ENCODE measurements around the gene PLEKHG4B.
"Not testable (repeated sequence)": the region's sequence is repeated elsewhere in the genome, so short reads cannot be mapped to it uniquely, and the experiment has no call there.

Gene PLEKHG4B

DNA sequence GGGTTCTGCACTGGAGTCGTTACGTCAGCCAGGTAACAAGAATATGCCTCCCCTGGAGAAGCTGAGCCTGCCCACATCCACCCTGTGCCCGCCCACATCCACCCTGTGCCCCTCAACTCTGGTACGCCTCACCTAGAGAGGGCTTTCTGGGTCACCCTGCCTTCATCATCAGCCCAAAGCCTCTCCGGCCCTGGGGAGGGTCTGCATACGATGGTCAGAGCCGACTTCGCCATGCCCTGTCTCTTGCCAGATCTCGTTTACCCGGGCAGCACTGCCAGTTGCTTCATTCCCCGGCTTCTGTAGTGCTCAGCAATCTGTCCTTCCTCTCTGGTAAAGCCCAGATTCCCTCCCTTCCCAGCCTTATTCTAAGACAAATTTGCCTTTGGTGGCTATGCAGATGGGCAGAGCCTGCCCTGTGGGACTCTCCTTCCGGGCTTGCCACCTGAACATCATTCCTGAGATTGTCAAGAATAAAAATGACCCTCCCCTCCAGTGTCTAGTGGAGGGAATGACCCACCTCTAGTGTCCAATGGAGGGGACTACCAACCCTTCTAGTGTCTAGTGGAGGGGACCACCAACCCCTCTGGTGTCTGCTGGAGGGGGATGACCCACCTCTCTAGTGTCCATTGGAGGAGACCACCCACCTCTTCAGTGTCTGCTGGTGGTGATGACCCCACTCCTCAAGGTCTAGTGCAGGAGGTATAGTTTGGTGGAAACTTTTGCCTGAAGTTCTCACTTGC is 3.4 kb downstream of the PLEKHG4B start:
- H3K4me1 Mint-ChIP-seq, result no peaks in the 10 kb centered on the region
- H3K36me3 Mint-ChIP-seq, result peaks cover 2% of the 10 kb centered on the region
- no peak overlapping the region for H3K27ac Mint-ChIP-seq
- peaks cover 28% of the 10 kb centered on the region for H3K27me3 Mint-ChIP-seq
- DNase-seq (ENCODE audit: low spot score in 2 of 2) (no peak), ATAC-seq (ENCODE audit: low read depth) (no peak)
- no peaks in the 10 kb centered on the region for H3K9me3 Mint-ChIP-seq
- H3K4me3 Mint-ChIP-seq, result no peak overlapping the region

DNA sequence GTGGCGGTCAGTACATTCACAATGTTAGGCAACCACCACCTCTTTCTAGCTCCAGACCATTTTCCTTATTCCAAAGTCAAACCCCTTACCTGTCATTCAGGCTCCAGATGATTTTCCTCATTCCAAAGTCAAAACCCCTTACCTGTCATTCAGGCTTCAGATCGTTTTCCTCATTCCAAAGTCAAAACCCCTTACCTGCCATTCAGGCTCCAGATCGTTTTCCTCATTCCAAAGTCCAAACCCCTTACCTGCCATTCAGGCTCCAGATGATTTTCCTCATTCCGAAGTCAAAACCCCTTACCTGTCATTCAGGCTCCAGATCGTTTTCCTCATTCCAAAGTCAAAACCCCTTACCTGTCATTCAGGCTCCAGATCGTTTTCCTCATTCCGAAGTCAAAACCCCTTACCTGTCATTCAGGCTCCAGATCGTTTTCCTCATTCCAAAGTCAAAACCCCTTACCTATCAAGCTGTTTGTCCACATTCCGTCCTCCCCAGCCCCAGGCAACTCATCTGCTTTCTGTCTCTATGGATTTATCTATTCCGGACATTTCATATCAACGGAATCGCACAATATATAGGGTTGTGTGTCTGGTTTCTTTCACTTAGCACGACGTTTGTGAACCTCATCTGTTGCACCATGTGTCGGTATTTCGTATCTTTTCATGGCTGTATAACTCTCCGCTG is 5.2 kb downstream of the PLEKHG4B start:
- H3K27me3 Mint-ChIP-seq, result peaks cover 16% of the 10 kb centered on the region

DNA sequence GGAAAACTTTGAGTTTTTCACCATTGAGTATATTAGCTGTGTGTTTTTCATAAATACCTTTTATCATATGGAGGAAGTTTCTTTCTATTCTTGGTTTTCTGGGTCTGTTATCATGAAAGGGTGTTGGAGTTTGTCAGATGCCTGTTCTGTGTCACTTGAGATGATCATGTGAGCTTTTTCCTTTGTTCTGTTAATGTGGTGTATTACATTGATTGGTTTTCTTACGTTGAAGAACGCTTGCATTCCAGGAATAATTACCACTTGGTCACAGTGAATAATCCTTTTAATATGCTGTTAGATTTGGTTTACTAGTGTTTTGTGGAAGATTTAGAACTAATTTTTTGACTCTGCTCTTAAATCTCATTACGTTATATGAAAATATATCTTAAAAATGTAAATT is 7.8 kb downstream of the PLEKHG4B start:
- no peak overlapping the region for H3K4me3 Mint-ChIP-seq
- H3K36me3 Mint-ChIP-seq, result no peaks in the 10 kb centered on the region
- H3K27ac Mint-ChIP-seq, result no peak overlapping the region
- H3K27me3 Mint-ChIP-seq, result peaks cover 18% of the 10 kb centered on the region
- no peak for DNase-seq (ENCODE audit: low spot score in 2 of 2)
- ATAC-seq (ENCODE audit: low read depth), result no peak
- no peaks in the 10 kb centered on the region for H3K4me1 Mint-ChIP-seq
- H3K9me3 Mint-ChIP-seq, result no peaks in the 10 kb centered on the region

More for the DNA sequence above, 5.2 kb downstream of the PLEKHG4B start:
- Mint-ChIP-seq H3K27ac (no peak overlapping the region), H3K4me1 (no peaks in the 10 kb centered on the region), H3K36me3 (no peaks in the 10 kb centered on the region), H3K4me3 (no peak overlapping the region), H3K9me3 (no peaks in the 10 kb centered on the region)
- DNase-seq (ENCODE audit: low spot score in 2 of 2), result no peak
- no peak for ATAC-seq (ENCODE audit: low read depth)

DNA sequence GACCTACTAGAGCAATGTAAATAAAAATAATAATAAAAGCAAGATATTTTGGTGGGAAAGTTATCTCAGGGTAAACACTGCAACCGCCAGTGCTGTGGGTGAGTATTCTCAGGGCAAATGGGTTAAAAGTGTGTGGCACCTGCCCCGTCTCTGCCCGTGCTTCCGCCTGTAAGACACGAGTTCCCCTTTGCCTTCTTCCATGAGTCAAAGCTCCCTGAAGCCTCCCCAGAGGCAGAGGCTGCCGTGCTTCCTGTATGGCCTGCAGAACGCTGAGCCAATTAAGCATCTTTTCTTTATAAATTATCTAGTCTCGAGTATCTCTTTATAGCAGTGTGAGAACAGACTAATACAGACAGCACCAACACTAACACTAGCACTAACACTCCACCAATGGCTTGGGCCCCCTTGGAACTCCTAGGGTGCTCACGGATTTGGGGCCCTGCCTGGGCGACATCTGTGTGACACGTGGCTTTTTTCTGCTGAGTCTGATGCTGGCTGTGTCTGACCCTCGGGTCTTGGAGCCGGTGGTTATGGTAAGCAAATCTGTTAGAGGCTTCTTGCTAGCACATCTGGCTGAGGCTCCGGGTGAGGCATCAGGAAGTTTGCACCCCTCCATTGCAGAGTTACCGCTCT is 10.6 kb downstream of the PLEKHG4B start:
- H3K4me1 Mint-ChIP-seq, result no peaks in the 10 kb centered on the region
- DNase-seq (ENCODE audit: low spot score in 2 of 2), result no peak

DNA sequence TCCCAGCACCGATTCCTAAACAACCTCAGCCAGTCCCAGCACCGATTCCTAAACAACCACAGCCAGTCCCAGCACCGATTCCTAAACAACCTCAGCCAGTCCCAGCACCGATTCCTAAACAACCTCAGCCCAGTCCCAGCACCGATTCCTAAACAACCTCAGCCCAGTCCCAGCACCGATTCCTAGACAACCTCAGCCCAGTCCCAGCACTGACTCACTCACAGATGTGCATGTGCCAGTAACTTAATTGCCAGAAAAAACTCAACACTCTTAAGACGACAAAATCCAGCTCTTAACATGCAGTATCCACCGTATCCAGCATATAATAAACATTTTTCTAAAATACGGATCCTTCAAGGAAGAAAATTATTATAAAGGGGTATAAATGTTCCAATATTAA is 12.1 kb downstream of the PLEKHG4B start:
- not testable (repeated sequence) for DNase-seq (ENCODE audit: low spot score in 2 of 2); H3K27ac Mint-ChIP-seq

More for the DNA sequence above, 10.6 kb downstream of the PLEKHG4B start:
- ATAC-seq (ENCODE audit: low read depth), result no peak
- H3K27ac Mint-ChIP-seq, result no peak overlapping the region
- H3K36me3 Mint-ChIP-seq, result no peaks in the 10 kb centered on the region
- peaks cover 17% of the 10 kb centered on the region for H3K27me3 Mint-ChIP-seq
- H3K4me3 Mint-ChIP-seq, result no peak overlapping the region
- no peaks in the 10 kb centered on the region for H3K9me3 Mint-ChIP-seq

DNA sequence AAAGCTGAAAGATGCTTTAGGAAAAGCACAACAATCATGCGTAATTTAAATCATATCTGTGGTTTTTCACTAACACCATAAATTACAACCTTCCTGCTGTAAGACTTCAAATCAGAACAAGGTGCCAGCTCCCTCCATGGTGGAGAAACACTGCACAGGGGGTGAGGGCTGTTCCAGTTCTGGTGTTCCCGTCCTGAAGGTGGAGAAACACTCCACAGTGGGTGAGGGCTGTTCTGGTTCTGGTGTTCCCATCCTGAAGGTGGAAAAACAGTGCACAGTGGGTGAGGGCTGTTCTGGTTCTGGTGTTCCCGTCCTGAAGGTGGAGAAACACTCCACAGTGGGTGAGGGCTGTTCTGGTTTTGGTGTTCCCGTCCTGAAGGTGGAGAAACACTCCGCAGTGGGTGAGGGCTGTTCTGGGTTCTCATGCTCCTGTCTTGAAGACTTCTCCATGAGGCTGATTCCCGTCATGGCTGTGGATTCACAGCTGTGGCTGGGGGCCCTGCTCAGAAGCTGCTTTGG is 12.9 kb downstream of the PLEKHG4B start:
- no peak for ATAC-seq (ENCODE audit: low read depth)
- Mint-ChIP-seq H3K27me3 (peaks cover 11% of the 10 kb centered on the region), H3K9me3 (no peaks in the 10 kb centered on the region), H3K27ac (no peak overlapping the region), H3K4me3 (no peak overlapping the region), H3K36me3 (no peaks in the 10 kb centered on the region), H3K4me1 (no peaks in the 10 kb centered on the region)
- DNase-seq (ENCODE audit: low spot score in 2 of 2), result no peak

More for the DNA sequence above, 12.1 kb downstream of the PLEKHG4B start:
- H3K36me3 Mint-ChIP-seq; H3K4me1 Mint-ChIP-seq; ATAC-seq (ENCODE audit: low read depth); H3K9me3 Mint-ChIP-seq; H3K4me3 Mint-ChIP-seq: not testable (repeated sequence)
- peaks cover 15% of the 10 kb centered on the region for H3K27me3 Mint-ChIP-seq

DNA sequence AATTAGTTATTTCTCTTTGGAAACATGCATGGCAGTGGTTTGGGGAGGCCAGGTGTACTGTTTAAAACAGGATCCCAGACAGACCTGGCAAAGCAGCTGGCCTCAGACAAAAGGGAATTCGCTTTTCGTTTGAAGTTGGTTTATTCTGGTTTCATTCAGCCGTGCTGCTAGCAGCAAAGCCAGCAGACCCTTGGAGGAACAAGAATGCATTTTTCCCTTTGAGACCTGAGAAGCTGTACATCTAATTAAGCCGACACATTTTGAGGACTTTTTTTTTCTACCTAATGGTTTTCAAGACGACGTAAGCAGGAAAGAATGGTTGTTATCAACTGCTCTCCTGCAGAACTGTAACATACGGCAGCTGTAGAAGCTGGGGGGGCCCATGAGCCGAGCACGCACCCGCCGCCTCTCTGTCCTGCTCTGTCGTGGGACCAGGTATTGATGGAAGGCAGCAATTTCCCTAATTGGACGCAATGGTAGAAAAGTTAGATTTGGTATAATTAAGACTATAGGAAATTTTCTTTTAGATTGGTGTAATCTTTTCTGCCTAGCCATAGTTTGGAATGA is 13.6 kb downstream of the PLEKHG4B start:
- Mint-ChIP-seq H3K9me3 (peaks cover 4% of the 10 kb centered on the region), H3K4me1 (no peaks in the 10 kb centered on the region), H3K27ac (no peak overlapping the region), H3K36me3 (no peaks in the 10 kb centered on the region), H3K27me3 (peaks cover 15% of the 10 kb centered on the region), H3K4me3 (no peak overlapping the region)
- no peak for DNase-seq (ENCODE audit: low spot score in 2 of 2)
- no peak for ATAC-seq (ENCODE audit: low read depth)

DNA sequence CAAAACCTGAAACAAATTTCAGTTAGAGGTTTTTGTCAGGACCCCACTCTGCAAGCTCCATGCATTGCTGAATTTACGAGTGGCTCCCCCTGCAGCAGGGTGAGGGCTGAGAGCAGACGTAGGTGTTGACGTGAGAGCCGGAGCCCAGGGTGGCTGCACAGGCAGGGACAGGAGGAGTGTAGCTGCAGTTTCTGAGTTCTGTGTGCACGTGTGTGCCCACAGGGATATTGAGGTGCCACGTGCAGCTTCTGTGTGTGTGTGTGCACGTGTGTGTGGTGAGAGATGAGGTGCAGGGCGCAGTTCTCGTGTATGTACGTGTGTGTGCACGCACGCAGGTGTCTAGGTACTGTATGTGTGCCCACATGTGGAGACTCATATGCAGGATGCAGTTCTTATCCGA is 14.6 kb downstream of the PLEKHG4B start:
- H3K36me3 Mint-ChIP-seq, result no peaks in the 10 kb centered on the region
- no peak for DNase-seq (ENCODE audit: low spot score in 2 of 2)
- H3K27me3 Mint-ChIP-seq, result peaks cover 15% of the 10 kb centered on the region
- ATAC-seq (ENCODE audit: low read depth), result no peak
- H3K27ac Mint-ChIP-seq, result no peak overlapping the region
- peaks cover 4% of the 10 kb centered on the region for H3K9me3 Mint-ChIP-seq
- no peaks in the 10 kb centered on the region for H3K4me1 Mint-ChIP-seq
- H3K4me3 Mint-ChIP-seq, result no peak overlapping the region

DNA sequence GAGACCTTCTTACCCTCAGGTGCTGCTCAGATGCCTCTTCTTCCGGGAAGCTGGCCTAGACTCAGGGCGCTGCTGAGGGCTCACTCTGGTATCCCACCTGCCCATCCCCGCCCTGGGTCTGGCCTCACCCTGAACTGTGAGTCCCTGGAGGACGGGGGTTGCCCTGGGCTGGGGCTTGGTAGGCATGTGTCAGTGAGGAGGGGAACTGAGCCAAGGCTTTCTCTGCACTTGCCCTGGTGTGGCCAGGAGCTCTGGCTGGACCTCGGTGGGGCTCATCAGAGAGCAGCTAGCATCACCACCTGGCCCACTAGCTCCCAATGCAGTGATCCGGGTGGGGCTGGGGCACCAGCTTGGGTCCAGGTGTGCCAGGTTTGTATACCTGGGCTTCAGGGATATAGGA is 15.6 kb downstream of the PLEKHG4B start:
- no peaks in the 10 kb centered on the region for H3K4me1 Mint-ChIP-seq
- H3K4me3 Mint-ChIP-seq, result no peak overlapping the region

DNA sequence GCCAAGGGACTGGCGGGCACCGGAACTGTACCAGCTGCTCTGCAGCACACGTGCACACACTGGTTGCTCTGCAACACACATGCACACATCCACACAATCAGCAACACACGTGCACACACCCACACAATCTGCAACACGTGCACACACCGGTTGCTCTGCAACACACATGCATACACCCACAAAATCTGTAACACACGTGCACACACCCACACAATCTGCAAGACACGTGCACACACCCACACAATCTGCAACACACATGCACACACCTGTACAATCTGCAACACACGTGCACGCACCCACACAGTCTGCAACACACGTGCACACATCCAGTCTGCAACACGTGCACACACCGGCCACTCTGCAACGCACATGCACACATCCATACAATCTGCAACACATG is 17.9 kb downstream of the PLEKHG4B start:
- Mint-ChIP-seq H3K27ac (no peak overlapping the region), H3K27me3 (peaks cover 15% of the 10 kb centered on the region), H3K36me3 (no peaks in the 10 kb centered on the region), H3K4me3 (no peak overlapping the region), H3K9me3 (peaks cover 4% of the 10 kb centered on the region), H3K4me1 (no peaks in the 10 kb centered on the region)
- DNase-seq (ENCODE audit: low spot score in 2 of 2), result no peak
- no peak for ATAC-seq (ENCODE audit: low read depth)

More for the DNA sequence above, 15.6 kb downstream of the PLEKHG4B start:
- no peak for ATAC-seq (ENCODE audit: low read depth)
- Mint-ChIP-seq H3K36me3 (no peaks in the 10 kb centered on the region), H3K27me3 (peaks cover 15% of the 10 kb centered on the region), H3K27ac (no peak overlapping the region), H3K9me3 (peaks cover 4% of the 10 kb centered on the region)
- DNase-seq (ENCODE audit: low spot score in 2 of 2), result no peak

DNA sequence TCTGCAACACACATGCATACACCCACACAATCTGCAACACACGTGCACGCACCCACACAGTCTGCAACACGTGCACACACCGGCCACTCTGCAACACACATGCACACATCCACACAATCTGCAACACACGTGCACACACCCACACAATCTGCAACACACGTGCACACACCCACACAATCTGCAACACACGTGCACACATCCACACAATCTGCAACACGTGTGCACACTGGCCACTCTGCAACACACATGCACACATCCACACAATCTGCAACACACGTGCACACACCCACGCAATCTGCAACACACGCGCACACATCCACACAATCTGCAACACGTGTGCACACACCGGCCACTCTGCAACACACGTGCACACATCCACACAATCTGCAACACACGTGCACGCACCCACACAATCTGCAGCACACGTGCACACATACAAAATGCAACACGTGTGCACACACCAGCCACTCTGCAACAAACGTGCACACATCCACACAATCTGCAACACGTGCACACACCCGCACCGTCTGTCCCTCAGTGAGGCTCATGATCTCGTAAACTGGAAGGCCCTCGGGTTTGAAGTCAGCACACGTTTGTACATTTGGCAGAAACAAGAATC is 18.4 kb downstream of the PLEKHG4B start:
- no peak for DNase-seq (ENCODE audit: low spot score in 2 of 2)
- no peak for ATAC-seq (ENCODE audit: low read depth)
- Mint-ChIP-seq H3K9me3 (peaks cover 4% of the 10 kb centered on the region), H3K4me1 (no peaks in the 10 kb centered on the region), H3K27me3 (peaks cover 15% of the 10 kb centered on the region), H3K27ac (no peak overlapping the region), H3K36me3 (no peaks in the 10 kb centered on the region), H3K4me3 (no peak overlapping the region)

DNA sequence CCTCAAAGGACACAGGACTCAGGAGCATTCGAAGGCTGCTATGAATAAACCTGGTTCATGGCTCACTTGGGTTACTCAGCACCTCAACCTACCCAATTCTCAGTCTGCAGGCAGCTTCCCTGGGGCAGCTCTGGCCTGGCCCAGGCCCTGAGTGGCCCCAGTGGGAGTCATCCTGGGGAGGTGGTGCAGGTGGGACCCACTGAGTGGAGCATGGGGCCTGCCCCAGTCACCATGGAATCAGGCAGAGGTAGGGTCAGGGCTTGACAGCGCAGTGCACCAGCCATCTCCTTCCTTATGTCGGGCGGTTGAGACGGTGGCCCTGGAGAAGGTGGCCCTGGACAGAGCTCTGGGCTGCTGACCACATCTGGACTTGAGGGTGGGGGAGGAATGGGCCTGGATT is 19.2 kb downstream of the PLEKHG4B start:
- H3K27me3 Mint-ChIP-seq, result peaks cover 15% of the 10 kb centered on the region
- no peaks in the 10 kb centered on the region for H3K36me3 Mint-ChIP-seq
- ATAC-seq (ENCODE audit: low read depth) (no peak), DNase-seq (ENCODE audit: low spot score in 2 of 2) (no peak)
- H3K4me1 Mint-ChIP-seq, result no peaks in the 10 kb centered on the region
- H3K9me3 Mint-ChIP-seq, result peaks cover 4% of the 10 kb centered on the region
- no peak overlapping the region for H3K27ac Mint-ChIP-seq
- H3K4me3 Mint-ChIP-seq, result no peak overlapping the region

DNA sequence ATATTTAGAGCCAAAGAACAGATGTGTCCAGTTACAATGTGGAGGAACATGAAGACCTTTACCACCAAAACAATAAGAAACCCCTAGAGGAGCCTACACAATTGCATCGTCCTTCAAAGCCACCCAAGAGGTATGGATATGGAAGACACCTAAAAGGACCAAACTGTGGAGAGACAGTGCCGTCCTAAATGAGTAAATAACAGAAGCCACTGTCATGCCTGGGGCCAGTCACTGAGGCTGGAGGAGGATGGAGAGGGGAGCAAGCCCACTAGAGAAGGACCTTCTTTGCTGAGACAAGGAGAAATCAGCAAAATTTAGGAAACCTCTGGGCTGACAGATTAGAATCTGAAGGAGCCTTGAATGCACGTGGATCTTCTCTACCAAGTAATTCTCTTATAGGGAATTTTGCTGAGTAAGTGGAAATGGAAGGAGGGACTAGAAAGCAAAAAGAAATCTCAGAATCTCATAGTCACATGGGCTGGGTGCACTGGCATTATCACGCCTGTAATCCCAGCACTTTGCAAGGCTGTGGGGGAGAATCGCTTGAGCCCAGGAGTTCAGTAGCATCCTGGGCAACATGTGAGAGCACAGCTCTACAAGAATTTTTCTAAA is 27.6 kb downstream of the PLEKHG4B start:
- Mint-ChIP-seq H3K4me1 (no peaks in the 10 kb centered on the region), H3K9me3 (peaks cover 16% of the 10 kb centered on the region), H3K27me3 (peaks cover 13% of the 10 kb centered on the region), H3K36me3 (peaks cover 2% of the 10 kb centered on the region), H3K27ac (no peak overlapping the region), H3K4me3 (no peak overlapping the region)
- DNase-seq (ENCODE audit: low spot score in 2 of 2), result no peak
- no peak for ATAC-seq (ENCODE audit: low read depth)

All from memory B cell (primary cell).